Cardiac muscle cell (in vitro differentiated cells and primary cell): ENCODE measurements around the gene CSTPP1. TPM values are rescaled to one million over a fixed set of nuclear protein-coding genes. Genes with fewer than 3 reads are reported as not detected.

Experiments
- DNase-seq, 2 donors: peaks; one replicate each; pipeline versions ENCODE4 v3.0.0 to v3.0.0-alpha.2; 2010 to 2017; ENCODE audit warnings: low read depth in 1 of 2, low spot score in 1 of 2
- H3K27ac ChIP-seq: fragments of 200-600 bp; sonication (generic); 2 replicates; pipeline ENCODE4 v1.5.1; 2016
- H3K27me3 ChIP-seq: fragments of 200-600 bp; sonication (generic); 2 replicates; pipeline ENCODE4 v1.6.0; 2016; ENCODE audit warnings: control low read depth
- H3K36me3 ChIP-seq: fragments of 200-600 bp; sonication (generic); 2 replicates; pipeline ENCODE4 v1.5.1; 2016; ENCODE audit warnings: control low read depth
- H3K4me1 ChIP-seq: fragments of 200-600 bp; sonication (generic); 2 replicates; pipeline ENCODE4 v1.8.1; 2017; ENCODE audit warnings: low read depth, mild to moderate bottlenecking, mixed run types
- H3K4me3 ChIP-seq: fragments of 200-600 bp; sonication (generic); 2 replicates; pipeline ENCODE4 v1.5.1; 2016; ENCODE audit warnings: mild to moderate bottlenecking
- H3K9me3 ChIP-seq: fragments of 200-600 bp; sonication (generic); 2 replicates; pipeline ENCODE4 v1.5.1; 2017; ENCODE audit warnings: low read depth, mild to moderate bottlenecking, control low read depth
- CTCF ChIP-seq: IDR thresholded peaks from 2 replicates; pipeline ENCODE4 v1.5.1; 2012; ENCODE audit warnings: low read depth, mild to moderate bottlenecking, low read length
- polyA plus RNA-seq: library from polyadenylated mRNA; unstranded; fragments of >200 nt; fragmentation: Nextera tagmentation; extraction: Ambion mirVana; gene quantifications from 2 replicates; pipeline ENCODE4 v1.2.1, GENCODE V29; 2016
- total RNA-seq: library from RNA; depleted of rRNA; stranded (reverse); fragments of >200 nt; gene quantifications from 2 replicates; pipeline ENCODE4 v1.2.3, GENCODE V29; 2016

CSTPP1 gene
- total and polyA plus RNA-seq, 2 experiments from 2014 or later, result 46.4 to 81.6 TPM

- Histone ChIP-seq H3K27ac (no peak overlapping the region), H3K27me3 (no peaks in the 10 kb centered on the region), H3K4me3 (no peak overlapping the region), H3K4me1 (no peaks in the 10 kb centered on the region), H3K36me3 (peaks cover 24% of the 10 kb centered on the region), H3K9me3 (no peaks in the 10 kb centered on the region)
- TF ChIP-seq CTCF, result no peak
- no peak for DNase-seq
These were observed 44.5 kb upstream of the CSTPP1 start for GRCh38 chr11:46892109-46892508.

- no peaks in the 10 kb centered on the region for H3K9me3 ChIP-seq
- peaks cover 23% of the 10 kb centered on the region for H3K36me3 ChIP-seq
- no peak overlapping the region for H3K4me3 ChIP-seq
- TF ChIP-seq CTCF, result no peak
- no peak overlapping the region for H3K27ac ChIP-seq
- H3K27me3 ChIP-seq, result no peaks in the 10 kb centered on the region
- DNase-seq, result no peak
- no peaks in the 10 kb centered on the region for H3K4me1 ChIP-seq
These were observed 43.7 kb upstream of the CSTPP1 start for GRCh38 chr11:46892838-46893237.

- H3K4me1 ChIP-seq, result no peaks in the 10 kb centered on the region
- no peaks in the 10 kb centered on the region for H3K27me3 ChIP-seq
- H3K36me3 ChIP-seq, result peaks cover 23% of the 10 kb centered on the region
- TF ChIP-seq CTCF, result no peak
- DNase-seq, result no peak
- H3K9me3 ChIP-seq, result no peaks in the 10 kb centered on the region
- H3K4me3 ChIP-seq, result no peak overlapping the region
- no peak overlapping the region for H3K27ac ChIP-seq
These were observed 42.1 kb upstream of the CSTPP1 start for GRCh38 chr11:46894506-46894905.

GRCh38 chr11:46894961-46895360 lies 41.6 kb upstream of the CSTPP1 start:
- Histone ChIP-seq H3K36me3 (peaks cover 23% of the 10 kb centered on the region), H3K9me3 (no peaks in the 10 kb centered on the region), H3K27me3 (no peaks in the 10 kb centered on the region), H3K4me1 (no peaks in the 10 kb centered on the region), H3K27ac (no peak overlapping the region), H3K4me3 (no peak overlapping the region)
- no peak for TF ChIP-seq CTCF
- no peak for DNase-seq

GRCh38 chr11:46895821-46896220 lies 40.7 kb upstream of the CSTPP1 start:
- no peak for TF ChIP-seq CTCF
- Histone ChIP-seq H3K27ac (no peak overlapping the region), H3K4me3 (no peak overlapping the region), H3K36me3 (peaks cover 23% of the 10 kb centered on the region), H3K4me1 (no peaks in the 10 kb centered on the region), H3K27me3 (no peaks in the 10 kb centered on the region), H3K9me3 (no peaks in the 10 kb centered on the region)
- DNase-seq, result no peak
